ENCODE results near the gene ZDHHC11.
"Not testable (repeated sequence)": the region's sequence is repeated elsewhere in the genome, so short reads cannot be mapped to it uniquely, and the experiment has no call there.

The ZDHHC11 gene

GRCh38 chr5:858726-859125, 7.9 kb upstream of the ZDHHC11 start:
- DNase-seq: no peak

- DNase-seq: no peak
These were observed 6.0 kb upstream of the ZDHHC11 start for GRCh38 chr5:856531-857425.

- DNase-seq: no peak
These were observed 5.2 kb upstream of the ZDHHC11 start for GRCh38 chr5:855771-856530.

- DNase-seq: no peak
These were observed 4.4 kb upstream of the ZDHHC11 start for GRCh38 chr5:854966-855743.

GRCh38 chr5:854217-854616, 3.4 kb upstream of the ZDHHC11 start:
- no peak for DNase-seq

- DNase-seq: not testable (repeated sequence)
These were observed 2.8 kb upstream of the ZDHHC11 start for GRCh38 chr5:853416-854090.

- no peak for DNase-seq
These were observed 1.9 kb upstream of the ZDHHC11 start for GRCh38 chr5:852431-853401.

GRCh38 chr5:852018-852417, 1.2 kb upstream of the ZDHHC11 start:
- no peak for DNase-seq

- no peak for DNase-seq
These were observed 767 bp upstream of the ZDHHC11 start for GRCh38 chr5:851553-851952.

GRCh38 chr5:851076-851475, 290 bp upstream of the ZDHHC11 start:
- DNase-seq: no peak

GRCh38 chr5:849651-850301, 1.0 kb downstream of the ZDHHC11 start:
- DNase-seq: no peak

GRCh38 chr5:848671-849111, 2.1 kb downstream of the ZDHHC11 start:
- no peak for DNase-seq

- not testable (repeated sequence) for DNase-seq
These were observed 3.0 kb downstream of the ZDHHC11 start for GRCh38 chr5:847736-848135.

- DNase-seq: not testable (repeated sequence)
These were observed 3.6 kb downstream of the ZDHHC11 start for GRCh38 chr5:847212-847611.

- DNase-seq: not testable (repeated sequence)
These were observed 4.1 kb downstream of the ZDHHC11 start for GRCh38 chr5:846602-847091.

- DNase-seq: not testable (repeated sequence)
These were observed 4.8 kb downstream of the ZDHHC11 start for GRCh38 chr5:845676-846601.

GRCh38 chr5:845031-845675, 5.6 kb downstream of the ZDHHC11 start:
- not testable (repeated sequence) for DNase-seq

GRCh38 chr5:844426-844825, 6.4 kb downstream of the ZDHHC11 start:
- not testable (repeated sequence) for DNase-seq

- DNase-seq: not testable (repeated sequence)
These were observed 6.9 kb downstream of the ZDHHC11 start for GRCh38 chr5:843926-844325.
